ENCODE data around the gene FRMD4B. TPM values are rescaled to one million over a fixed set of nuclear protein-coding genes. Genes with fewer than 3 reads are reported as not detected.
A peak's percentile ranks its signal among the peaks of the same experiment; 100 is the strongest.

FRMD4B gene
- total RNA-seq, 1 donor from 2014 or later = 16.1 TPM

DNA sequence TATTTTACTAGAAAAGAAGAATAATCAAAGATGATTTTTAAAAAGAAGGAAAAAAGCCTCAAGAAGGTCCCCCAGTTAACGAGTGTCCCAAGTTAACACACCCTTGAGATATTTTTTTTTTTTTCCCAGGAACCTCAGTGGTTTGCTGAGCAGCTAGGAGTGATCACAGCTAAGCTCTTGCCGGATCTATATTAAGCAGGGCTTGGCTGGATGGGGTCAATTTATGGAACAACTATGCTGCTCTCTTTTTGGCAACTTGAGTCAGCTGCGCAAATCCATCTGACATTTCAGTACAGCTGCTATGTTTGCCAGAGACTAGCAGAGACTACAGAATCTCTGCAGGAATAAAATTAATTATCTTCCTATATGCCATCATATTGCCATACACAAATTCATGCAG, 263.5 kb downstream of the FRMD4B start, which contains the start of gene LMOD3:
LMOD3 (minus strand) TSS at position 193 of the 400 bp plus-strand sequence. CDS start 209 bp downstream, outside the sequence.
- no peaks in the 10 kb centered on the region for H3K27me3 ChIP-seq (ENCODE audit: low read depth)
- peaks cover 12% of the 10 kb centered on the region for H3K36me3 ChIP-seq
- no peaks in the 10 kb centered on the region for H3K9me3 ChIP-seq (replicated peaks)
- DNase-seq = no peak
- H3K4me1 ChIP-seq = peaks cover 25% of the 10 kb centered on the region
- TF ChIP-seq, protein P1, sequence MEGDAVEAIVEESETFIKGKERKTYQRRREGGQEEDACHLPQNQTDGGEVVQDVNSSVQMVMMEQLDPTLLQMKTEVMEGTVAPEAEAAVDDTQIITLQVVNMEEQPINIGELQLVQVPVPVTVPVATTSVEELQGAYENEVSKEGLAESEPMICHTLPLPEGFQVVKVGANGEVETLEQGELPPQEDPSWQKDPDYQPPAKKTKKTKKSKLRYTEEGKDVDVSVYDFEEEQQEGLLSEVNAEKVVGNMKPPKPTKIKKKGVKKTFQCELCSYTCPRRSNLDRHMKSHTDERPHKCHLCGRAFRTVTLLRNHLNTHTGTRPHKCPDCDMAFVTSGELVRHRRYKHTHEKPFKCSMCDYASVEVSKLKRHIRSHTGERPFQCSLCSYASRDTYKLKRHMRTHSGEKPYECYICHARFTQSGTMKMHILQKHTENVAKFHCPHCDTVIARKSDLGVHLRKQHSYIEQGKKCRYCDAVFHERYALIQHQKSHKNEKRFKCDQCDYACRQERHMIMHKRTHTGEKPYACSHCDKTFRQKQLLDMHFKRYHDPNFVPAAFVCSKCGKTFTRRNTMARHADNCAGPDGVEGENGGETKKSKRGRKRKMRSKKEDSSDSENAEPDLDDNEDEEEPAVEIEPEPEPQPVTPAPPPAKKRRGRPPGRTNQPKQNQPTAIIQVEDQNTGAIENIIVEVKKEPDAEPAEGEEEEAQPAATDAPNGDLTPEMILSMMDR (IDR thresholded peaks at IDR 0.05; ENCODE audit: borderline replicate concordance) = no peak
- H3K27ac ChIP-seq (replicated peaks) = peak within 1 kb of the TSS; percentile 82
- intact Hi-C loops (cut with micrococcal nuclease) = no loop called here
- H3K4me3 ChIP-seq = peak within 1 kb of the TSS; percentile 65

DNA sequence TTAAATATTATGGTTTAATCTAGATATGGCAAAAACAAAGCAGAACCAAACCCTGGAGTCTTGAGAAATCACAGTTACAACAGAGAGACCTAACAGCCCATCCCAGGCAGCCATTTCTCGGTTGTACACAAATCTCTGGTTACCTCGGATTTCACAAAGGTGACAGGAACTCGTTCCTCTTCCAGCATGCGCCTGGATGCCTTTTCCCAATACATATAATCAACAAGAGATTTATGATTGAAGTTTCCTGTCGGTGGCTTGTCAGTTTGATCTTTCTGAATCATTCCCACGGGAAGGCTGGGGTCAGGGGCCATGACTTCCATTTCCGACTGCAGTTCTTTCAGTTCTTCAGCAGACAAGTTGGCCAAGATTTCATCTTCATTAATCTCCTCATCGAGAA, 263.9 kb downstream of the FRMD4B start:
- intact Hi-C loops (cut with micrococcal nuclease) = no loop called here
- H3K9me3 ChIP-seq (replicated peaks) = no peaks in the 10 kb centered on the region
- DNase-seq = no peak
- H3K4me3 ChIP-seq = peak overlapping the region; percentile 65
- H3K36me3 ChIP-seq = peaks cover 12% of the 10 kb centered on the region
- peaks cover 25% of the 10 kb centered on the region for H3K4me1 ChIP-seq
- H3K27me3 ChIP-seq (ENCODE audit: low read depth) = no peaks in the 10 kb centered on the region
- TF ChIP-seq, protein P1 (IDR thresholded peaks at IDR 0.05; ENCODE audit: borderline replicate concordance) = no peak
- H3K27ac ChIP-seq (replicated peaks) = peak overlapping the region; percentile 82

DNA sequence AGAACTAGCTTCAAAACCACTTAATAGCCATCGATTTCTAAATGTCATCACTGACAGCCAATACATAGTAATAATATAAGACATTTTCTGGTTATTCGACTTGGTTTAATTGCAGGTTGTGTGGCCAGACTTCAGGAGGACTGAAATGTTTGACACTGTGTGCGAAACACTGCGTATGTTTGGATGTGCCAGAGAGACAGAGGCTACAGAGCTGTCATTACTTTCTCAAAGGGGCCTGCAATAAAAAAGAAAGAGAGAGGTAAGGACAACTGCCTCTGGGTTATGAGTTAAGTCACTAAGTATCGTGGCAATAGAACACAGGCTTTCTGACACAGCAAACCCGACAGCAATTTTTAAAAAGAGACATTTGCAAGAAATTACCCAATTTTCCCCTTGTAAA, 264.4 kb downstream of the FRMD4B start:
- DNase-seq = no peak
- H3K9me3 ChIP-seq (replicated peaks) = no peaks in the 10 kb centered on the region
- TF ChIP-seq, protein P1 (IDR thresholded peaks at IDR 0.05; ENCODE audit: borderline replicate concordance) = no peak
- peak overlapping the region; percentile 65 for H3K4me3 ChIP-seq
- H3K27ac ChIP-seq (replicated peaks) = peak overlapping the region; percentile 82
- H3K36me3 ChIP-seq = peaks cover 12% of the 10 kb centered on the region
- no peaks in the 10 kb centered on the region for H3K27me3 ChIP-seq (ENCODE audit: low read depth)
- intact Hi-C loops (cut with micrococcal nuclease) = no loop called here
- H3K4me1 ChIP-seq = peaks cover 25% of the 10 kb centered on the region

DNA sequence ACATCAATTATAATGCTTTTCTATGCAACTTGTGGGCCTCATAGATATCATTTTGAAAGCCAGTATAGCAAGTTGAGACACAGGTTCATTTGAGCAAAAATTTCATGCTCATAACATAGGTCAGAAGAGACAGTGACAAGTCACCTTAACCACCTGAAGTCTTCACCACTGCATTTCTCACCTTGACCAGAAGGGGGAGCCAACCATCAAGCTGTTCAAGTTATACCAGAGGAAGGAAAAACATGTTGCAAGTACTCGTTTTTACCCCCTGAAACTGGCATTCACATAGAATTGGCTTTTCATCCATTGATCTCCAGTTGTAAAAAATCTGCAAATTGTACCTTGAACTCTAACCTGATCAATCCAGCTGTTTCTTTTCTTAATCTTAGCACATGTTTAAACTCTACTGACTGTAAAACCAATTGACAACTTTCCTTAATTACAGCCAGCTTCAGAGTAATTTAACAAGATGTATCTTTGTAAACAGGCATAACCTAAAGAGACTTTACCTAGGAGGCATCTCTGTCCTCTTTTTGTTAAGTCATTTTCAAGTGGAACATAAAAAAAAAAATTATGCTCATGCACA, 264.9 kb downstream of the FRMD4B start:
- Histone ChIP-seq H3K27me3 (ENCODE audit: low read depth) (no peaks in the 10 kb centered on the region), H3K4me1 (peaks cover 25% of the 10 kb centered on the region), H3K4me3 (peak overlapping the region; percentile 65), H3K36me3 (peaks cover 12% of the 10 kb centered on the region), H3K27ac (replicated peaks) (peak overlapping the region; percentile 82), H3K9me3 (replicated peaks) (no peaks in the 10 kb centered on the region)
- TF ChIP-seq, protein P1 (IDR thresholded peaks at IDR 0.05; ENCODE audit: borderline replicate concordance) = peak; percentile 95
- DNase-seq = no peak
- intact Hi-C loops (cut with micrococcal nuclease) = no loop called here
